Cardiac muscle cell (in vitro differentiated cells and primary cell): ENCODE measurements around the gene TRAF7. TPM values are rescaled to one million over a fixed set of nuclear protein-coding genes. Genes with fewer than 3 reads are reported as not detected.
"Not testable (repeated sequence)": the region's sequence is repeated elsewhere in the genome, so short reads cannot be mapped to it uniquely, and the experiment has no call there.

ENCODE experiments used
- DNase-seq, 2 donors: peaks; one replicate each; pipeline versions ENCODE4 v3.0.0 to v3.0.0-alpha.2; 2010 to 2017; ENCODE audit warnings: low read depth in 1 of 2, low spot score in 1 of 2
- H3K27ac ChIP-seq: fragments of 200-600 bp; sonication (generic); 2 replicates; pipeline ENCODE4 v1.5.1; 2016
- H3K27me3 ChIP-seq: fragments of 200-600 bp; sonication (generic); 2 replicates; pipeline ENCODE4 v1.6.0; 2016; ENCODE audit warnings: control low read depth
- H3K36me3 ChIP-seq: fragments of 200-600 bp; sonication (generic); 2 replicates; pipeline ENCODE4 v1.5.1; 2016; ENCODE audit warnings: control low read depth
- H3K4me1 ChIP-seq: fragments of 200-600 bp; sonication (generic); 2 replicates; pipeline ENCODE4 v1.8.1; 2017; ENCODE audit warnings: low read depth, mild to moderate bottlenecking, mixed run types
- H3K4me3 ChIP-seq: fragments of 200-600 bp; sonication (generic); 2 replicates; pipeline ENCODE4 v1.5.1; 2016; ENCODE audit warnings: mild to moderate bottlenecking
- H3K9me3 ChIP-seq: fragments of 200-600 bp; sonication (generic); 2 replicates; pipeline ENCODE4 v1.5.1; 2017; ENCODE audit warnings: low read depth, mild to moderate bottlenecking, control low read depth
- CTCF ChIP-seq: IDR thresholded peaks from 2 replicates; pipeline ENCODE4 v1.5.1; 2012; ENCODE audit warnings: low read depth, mild to moderate bottlenecking, low read length
- polyA plus RNA-seq: library from polyadenylated mRNA; unstranded; fragments of >200 nt; fragmentation: Nextera tagmentation; extraction: Ambion mirVana; gene quantifications from 2 replicates; pipeline ENCODE4 v1.2.1, GENCODE V29; 2016
- total RNA-seq: library from RNA; depleted of rRNA; stranded (reverse); fragments of >200 nt; gene quantifications from 2 replicates; pipeline ENCODE4 v1.2.3, GENCODE V29; 2016

Gene TRAF7
- total and polyA plus RNA-seq, 2 experiments from 2014 or later = 37.4 to 67.5 TPM

GRCh38 chr16:2200313-2200712, 44.7 kb downstream of the TRAF7 start:
- no peak for TF ChIP-seq CTCF
- Histone ChIP-seq H3K4me1 (peaks cover 1% of the 10 kb centered on the region), H3K4me3 (no peak overlapping the region), H3K36me3 (no peaks in the 10 kb centered on the region), H3K27ac (no peak overlapping the region), H3K9me3 (no peaks in the 10 kb centered on the region), H3K27me3 (peaks cover 29% of the 10 kb centered on the region)
- no peak for DNase-seq

GRCh38 chr16:2203119-2203688, 47.6 kb downstream of the TRAF7 start:
- not testable (repeated sequence) for H3K4me3 ChIP-seq, H3K9me3 ChIP-seq, H3K4me1 ChIP-seq, H3K27ac ChIP-seq, H3K36me3 ChIP-seq, DNase-seq
- peaks cover 20% of the 10 kb centered on the region for H3K27me3 ChIP-seq

- peak overlapping the region; percentile 96 for H3K27ac ChIP-seq
- no peak for TF ChIP-seq CTCF
- peaks cover 8% of the 10 kb centered on the region for H3K27me3 ChIP-seq
These were observed 49.0 kb downstream of the TRAF7 start for GRCh38 chr16:2204416-2205103.

GRCh38 chr16:2205104-2205966, 49.8 kb downstream of the TRAF7 start, which contains the start of gene MLST8:
MLST8 (plus strand) TSS chr16:2205454; CDS start chr16:2206086, 632 bp downstream.
- Histone ChIP-seq H3K27me3 (peaks cover under 1% of the 10 kb centered on the region), H3K36me3 (peaks cover 5% of the 10 kb centered on the region), H3K4me3 (peak within 1 kb of the TSS; percentile 75), H3K9me3 (no peaks in the 10 kb centered on the region), H3K27ac (peak within 1 kb of the TSS; percentile 96), H3K4me1 (peaks cover 11% of the 10 kb centered on the region)
- DNase-seq = peak; percentile 91 to 92
- TF ChIP-seq CTCF = peak; percentile 29

More at GRCh38 chr16:2204416-2205103, 49.0 kb downstream of the TRAF7 start:
- H3K36me3 ChIP-seq = peaks cover 4% of the 10 kb centered on the region
- peak overlapping the region; percentile 75 for H3K4me3 ChIP-seq
- no peaks in the 10 kb centered on the region for H3K9me3 ChIP-seq
- H3K4me1 ChIP-seq = peaks cover 4% of the 10 kb centered on the region
- DNase-seq = no peak

GRCh38 chr16:2205967-2206313, 50.4 kb downstream of the TRAF7 start:
- Histone ChIP-seq H3K27me3 (no peaks in the 10 kb centered on the region), H3K36me3 (peaks cover 5% of the 10 kb centered on the region), H3K9me3 (no peaks in the 10 kb centered on the region), H3K27ac (peak overlapping the region; percentile 6), H3K4me3 (peak overlapping the region; percentile 75), H3K4me1 (peaks cover 17% of the 10 kb centered on the region)
- no peak for DNase-seq
- no peak for TF ChIP-seq CTCF
